Fibroblast of lung (primary cell): Measurements from ENCODE around the gene RPS6KA3.

Experiments
- CTCF ChIP-seq, 2 donors: IDR thresholded peaks in 1 of 2; conservative IDR thresholded peaks in 1 of 2; 1 replicate in 1 of 2; 2 replicates in 1 of 2; pipeline ENCODE4 v1.5.1; 2011 to 2012; ENCODE audit warnings: low read length in 2 of 2, control low read depth in 1 of 2, inconsistent platforms in 1 of 2, low read depth in 1 of 2, mild to moderate bottlenecking in 1 of 2
- EZH2 ChIP-seq: IDR thresholded peaks from 2 replicates; pipeline ENCODE4 v1.5.1; 2012; ENCODE audit warnings: low read length, control low read depth, mild to moderate bottlenecking; ENCODE audit errors: missing control alignments

GRCh38 chrX:20306668-20307067 lies 40.0 kb upstream of the RPS6KA3 start:
- no peak for TF ChIP-seq CTCF (conservative IDR thresholded peaks at IDR 0.05 in 1 of 2, IDR thresholded peaks at IDR 0.05 in 1 of 2; ENCODE audit: low read depth in 1 of 2, low read length in 2 of 2)
- TF ChIP-seq EZH2 = no peak
